ENCODE data around the gene CDON. TPM values are rescaled to one million over a fixed set of nuclear protein-coding genes. Genes with fewer than 3 reads are reported as not detected.

CDON gene
- total and polyA plus RNA-seq, 2 of the 13 experiments (the other 11 are each of a cell fraction or from before 2014, with no cell fraction given), result 9.6 to 12.8 TPM

DNA sequence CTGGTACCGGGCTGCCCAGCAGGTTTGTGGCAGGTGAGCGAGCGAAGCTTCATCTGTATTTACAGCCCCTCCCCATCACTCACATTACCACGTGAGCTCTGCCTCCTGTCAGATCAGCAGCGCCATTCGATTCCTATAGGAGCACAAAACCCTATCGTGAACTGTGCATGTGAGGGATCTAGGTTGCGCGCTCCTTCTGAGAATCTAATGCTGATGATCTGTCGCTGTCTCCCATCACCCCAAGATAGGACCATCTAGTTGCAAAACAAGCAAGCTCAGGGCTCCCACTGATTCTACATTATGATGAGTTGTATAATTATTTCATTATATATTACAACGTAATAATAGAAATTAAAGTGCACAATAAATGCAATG is 132.6 kb downstream of the CDON start:
- H3K79me2 ChIP-seq (ENCODE audit: insufficient read depth, low read length), result no peaks in the 10 kb centered on the region
- intact Hi-C loops (cut with micrococcal nuclease; ENCODE audit: unreplicated experiment) (no loop called here), in situ Hi-C loops (cut with HindIII; ENCODE audit: extremely low pct_ligation_motif_present, low pct_unique_long_range_greater_than_20kb) (no loop called here)
- WGBS (ENCODE audit: low lambda C conversion rate), result 73% methylated on average over 11 of the region's 11 CpGs
- H3K27me3 ChIP-seq (ENCODE audit: control insufficient read depth in 1 of 2, insufficient read depth in 2 of 2, low read length in 2 of 2), result 0 out of 5 replicates have a peak, but pooled peaks cover 0 to 8% of the 10 kb centered on the region in 2 experiments
- no peak overlapping the region for H3K9ac ChIP-seq (ENCODE audit: insufficient read depth, low read depth, low read length)
- DNase-seq (ENCODE audit: low spot score), result no peak
- H4K20me1 ChIP-seq (ENCODE audit: insufficient read depth, low read length), result no peaks in the 10 kb centered on the region
- no peak overlapping the region for H3K4me2 ChIP-seq (ENCODE audit: low read depth, low read length)
- POLR2A ChIA-PET, result no interaction called here
- no peaks in the 10 kb centered on the region for H3K36me3 ChIP-seq (replicated peaks in 1 of 2; ENCODE audit: control insufficient read depth in 1 of 2, insufficient read depth in 2 of 2, low read length in 2 of 2)
- no peak overlapping the region for H3K4me3 ChIP-seq (replicated peaks in 1 of 3; ENCODE audit: insufficient read depth in 1 of 3, low read depth in 2 of 3, low read length in 3 of 3)
- no TSS peak for BruUV-seq (replicated peaks)
- H2AFZ ChIP-seq (ENCODE audit: low read length), result no peak overlapping the region
- CTCF ChIA-PET (ENCODE audit: low intra/inter-chr PET ratio, low total read pairs), result no interaction called here
- H3K9me3 ChIP-seq (ENCODE audit: low read length), result no peaks in the 10 kb centered on the region
- no peak for ATAC-seq
- no peak for FAIRE-seq
- no peak for TF ChIP-seq SRSF4 (IDR thresholded peaks at IDR 0.05; ENCODE audit: low read depth, low read length, poor library complexity, severe bottlenecking)
- H3K4me1 ChIP-seq (ENCODE audit: insufficient read depth, low read length), result peaks cover 32% of the 10 kb centered on the region
- H3K27ac ChIP-seq (ENCODE audit: extremely low read length, insufficient read depth, low read length), result no peak overlapping the region

DNA sequence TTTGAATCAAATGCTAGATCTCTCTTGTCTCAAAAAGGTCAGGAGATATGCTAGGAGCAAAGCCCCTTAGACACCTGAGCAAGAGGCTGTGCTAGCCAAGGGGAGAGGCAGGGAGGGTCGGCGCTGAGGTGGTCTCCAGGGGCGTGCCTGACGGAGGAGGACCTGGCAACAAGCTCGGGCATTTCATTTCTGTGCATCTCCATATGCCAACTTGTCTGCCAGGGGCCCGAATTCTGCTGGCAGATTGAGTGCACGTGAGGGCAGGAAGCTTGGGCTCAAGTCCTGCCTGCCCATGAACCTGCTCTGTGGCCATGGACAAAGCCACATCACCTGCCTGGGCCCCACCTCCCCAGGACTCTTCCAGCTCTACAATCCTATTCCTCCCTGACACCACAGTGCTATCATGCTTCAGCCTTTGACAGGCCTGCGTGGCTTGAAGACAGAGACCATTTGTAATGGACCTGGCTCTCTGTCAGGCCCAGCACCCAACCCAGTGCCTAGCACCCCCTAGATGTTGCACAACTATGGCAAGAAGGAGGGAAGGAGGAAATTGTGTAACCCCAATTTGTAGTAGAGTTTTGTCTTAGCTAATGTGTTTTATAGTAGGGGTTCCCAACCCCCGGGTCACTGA is 133.1 kb downstream of the CDON start:
- Histone ChIP-seq H3K27ac (ENCODE audit: extremely low read length, insufficient read depth, low read length) (no peak overlapping the region), H3K4me3 (replicated peaks in 1 of 3; ENCODE audit: insufficient read depth in 1 of 3, low read depth in 2 of 3, low read length in 3 of 3) (no peak overlapping the region), H2AFZ (ENCODE audit: low read length) (no peak overlapping the region), H3K9me3 (ENCODE audit: low read length) (no peaks in the 10 kb centered on the region), H3K4me2 (ENCODE audit: low read depth, low read length) (no peak overlapping the region), H3K9ac (ENCODE audit: insufficient read depth, low read depth, low read length) (no peak overlapping the region), H4K20me1 (ENCODE audit: insufficient read depth, low read length) (no peaks in the 10 kb centered on the region), H3K79me2 (ENCODE audit: insufficient read depth, low read length) (no peaks in the 10 kb centered on the region), H3K36me3 (replicated peaks in 1 of 2; ENCODE audit: control insufficient read depth in 1 of 2, insufficient read depth in 2 of 2, low read length in 2 of 2) (no peaks in the 10 kb centered on the region), H3K4me1 (ENCODE audit: insufficient read depth, low read length) (peaks cover 33% of the 10 kb centered on the region), H3K27me3 (ENCODE audit: control insufficient read depth in 1 of 2, insufficient read depth in 2 of 2, low read length in 2 of 2) (0 out of 5 replicates have a peak, but pooled peaks cover 0 to 8% of the 10 kb centered on the region in 2 experiments)
- CTCF ChIA-PET (ENCODE audit: low intra/inter-chr PET ratio, low total read pairs), result no interaction called here
- WGBS (ENCODE audit: low lambda C conversion rate), result 25% methylated on average over 7 of the region's 9 CpGs
- intact Hi-C loops (cut with micrococcal nuclease; ENCODE audit: unreplicated experiment) (no loop called here), in situ Hi-C loops (cut with HindIII; ENCODE audit: extremely low pct_ligation_motif_present, low pct_unique_long_range_greater_than_20kb) (no loop called here)
- POLR2A ChIA-PET, result no interaction called here
- DNase-seq (ENCODE audit: low spot score) (no peak), ATAC-seq (no peak), FAIRE-seq (no peak)
- no peak for TF ChIP-seq AGO2 (optimal IDR thresholded peaks at IDR 0.05; ENCODE audit: low read depth, low read length)
- peak; percentile 61 for TF ChIP-seq CEBPG (CRISPR knock-in tag; IDR thresholded peaks at IDR 0.05)
- peak; percentile 59; the same call in 1 of the 2 replicates for TF ChIP-seq CEBPB (IDR thresholded peaks at IDR 0.05; ENCODE audit: borderline replicate concordance, low read depth, low read length)
- no TSS peak for BruUV-seq (replicated peaks)

Data from HepG2 (cell line).